ENCODE measurements around the gene SEC11A.

DNA sequence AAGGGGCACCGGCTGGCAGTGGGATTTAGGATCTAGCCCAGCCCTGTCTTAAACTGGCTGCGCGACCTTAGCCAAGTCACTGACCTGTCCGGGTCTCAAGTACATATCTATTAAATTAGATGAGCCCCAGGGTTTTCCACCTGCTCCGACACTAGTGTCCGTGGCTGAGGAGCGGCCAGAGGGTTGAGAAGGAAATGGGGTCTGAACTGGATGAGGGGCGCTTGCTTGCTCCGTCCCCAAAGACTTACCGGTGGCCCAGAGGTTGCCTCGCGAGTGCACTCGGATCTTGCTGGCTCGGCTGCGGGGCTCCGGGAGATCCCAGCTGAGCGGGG lies 58.2 kb downstream of the SEC11A start:
- TF ChIP-seq, protein P1, sequence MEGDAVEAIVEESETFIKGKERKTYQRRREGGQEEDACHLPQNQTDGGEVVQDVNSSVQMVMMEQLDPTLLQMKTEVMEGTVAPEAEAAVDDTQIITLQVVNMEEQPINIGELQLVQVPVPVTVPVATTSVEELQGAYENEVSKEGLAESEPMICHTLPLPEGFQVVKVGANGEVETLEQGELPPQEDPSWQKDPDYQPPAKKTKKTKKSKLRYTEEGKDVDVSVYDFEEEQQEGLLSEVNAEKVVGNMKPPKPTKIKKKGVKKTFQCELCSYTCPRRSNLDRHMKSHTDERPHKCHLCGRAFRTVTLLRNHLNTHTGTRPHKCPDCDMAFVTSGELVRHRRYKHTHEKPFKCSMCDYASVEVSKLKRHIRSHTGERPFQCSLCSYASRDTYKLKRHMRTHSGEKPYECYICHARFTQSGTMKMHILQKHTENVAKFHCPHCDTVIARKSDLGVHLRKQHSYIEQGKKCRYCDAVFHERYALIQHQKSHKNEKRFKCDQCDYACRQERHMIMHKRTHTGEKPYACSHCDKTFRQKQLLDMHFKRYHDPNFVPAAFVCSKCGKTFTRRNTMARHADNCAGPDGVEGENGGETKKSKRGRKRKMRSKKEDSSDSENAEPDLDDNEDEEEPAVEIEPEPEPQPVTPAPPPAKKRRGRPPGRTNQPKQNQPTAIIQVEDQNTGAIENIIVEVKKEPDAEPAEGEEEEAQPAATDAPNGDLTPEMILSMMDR (IDR thresholded peaks at IDR 0.05; ENCODE audit: borderline replicate concordance, extremely low read depth, low read length, poor library complexity, severe bottlenecking) = no peak
- TF ChIP-seq EZH2 (IDR thresholded peaks at IDR 0.05; ENCODE audit: borderline replicate concordance, low read depth, low read length, severe bottlenecking) = no peak
